Sigmoid colon (tissue), 4 donors: ENCODE data around the gene RCN2.

Source experiments
- EP300 ChIP-seq, 4 donors: sonication (generic); formaldehyde crosslinking; IDR thresholded peaks; one replicate each; pipeline ENCODE4 v1.6.1; 2017; ENCODE audit warnings: antibody characterized with exemption in 4 of 4
- POLR2A ChIP-seq, 2 donors: fragments of 450-650 bp; IDR thresholded peaks; one replicate each; pipeline ENCODE4 v1.6.1; 2016; ENCODE audit warnings: antibody characterized with exemption in 2 of 2, mild to moderate bottlenecking in 2 of 2, moderate library complexity in 2 of 2
- POLR2AphosphoS5 ChIP-seq, 4 donors: sonication (generic); formaldehyde crosslinking; IDR thresholded peaks; one replicate each; pipeline ENCODE4 v1.6.1; 2017; ENCODE audit warnings: antibody characterized with exemption in 4 of 4

DNA sequence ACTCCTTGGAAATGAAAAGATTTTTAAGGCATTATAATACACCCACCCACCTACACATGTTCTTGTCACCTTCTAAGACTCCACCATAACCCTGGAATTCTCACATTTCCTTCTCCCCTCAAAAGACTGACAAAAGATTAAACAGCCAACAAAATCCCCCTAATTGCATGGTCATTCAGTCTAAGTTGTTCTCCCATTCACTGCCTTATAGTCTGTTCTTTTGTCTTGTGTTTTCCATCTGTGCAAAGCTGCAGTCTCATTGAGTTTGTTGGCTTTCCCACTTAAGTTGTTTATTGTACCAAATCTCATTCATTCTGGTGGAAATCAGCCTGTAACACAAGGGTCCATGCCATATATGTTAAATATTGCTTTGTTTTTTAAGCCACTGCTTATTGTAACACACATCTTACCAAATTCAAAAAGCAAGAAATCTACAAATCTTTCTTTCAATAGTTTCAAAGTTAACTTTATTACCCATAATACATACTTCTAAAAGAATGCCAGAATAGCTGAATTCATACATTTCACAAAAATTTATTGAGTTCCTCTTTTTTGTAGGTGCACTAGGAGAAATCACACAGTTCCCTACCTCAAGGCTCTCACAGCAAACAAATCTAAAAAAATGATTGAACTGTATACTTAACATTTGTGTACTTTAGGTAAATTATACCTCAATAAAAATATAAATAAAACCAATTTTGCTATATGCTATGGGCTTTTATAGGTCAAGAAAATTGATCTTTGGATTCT is 2.4 kb upstream of the RCN2 start:
- no peak for TF ChIP-seq EP300 (IDR thresholded peaks at IDR 0.05)
- TF ChIP-seq POLR2AphosphoS5 (IDR thresholded peaks at IDR 0.05), result no peak
- TF ChIP-seq POLR2A (IDR thresholded peaks at IDR 0.05), result no peak
